ENCODE data around the gene DUSP21. TPM values are rescaled to one million over a fixed set of nuclear protein-coding genes. Genes with fewer than 3 reads are reported as not detected.
"Not testable (repeated sequence)": the region's sequence is repeated elsewhere in the genome, so short reads cannot be mapped to it uniquely, and the experiment has no call there.

DUSP21 gene
- total RNA-seq, 2 donors from 2014 or later = not detected

DNA sequence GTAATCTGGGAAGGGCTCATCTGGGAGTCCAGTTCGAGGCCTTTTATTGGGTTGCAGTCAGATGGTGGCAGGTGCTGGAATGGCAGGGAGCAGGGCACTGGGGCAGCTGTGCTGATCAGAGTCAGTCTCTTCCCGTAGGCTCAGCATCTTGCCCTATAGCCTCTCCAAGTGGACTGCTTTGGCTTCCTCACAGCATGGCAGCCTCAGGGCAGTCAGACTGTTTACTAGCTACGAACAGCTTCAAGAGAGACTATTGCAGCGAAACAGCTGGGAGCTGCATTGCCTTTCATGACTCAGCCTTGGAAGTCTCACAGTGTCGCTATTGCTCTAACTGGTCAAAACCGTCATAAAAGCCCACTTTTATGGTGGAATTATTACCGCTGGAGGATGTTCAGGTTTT is 26.8 kb upstream of the DUSP21 start:
- no peak for ATAC-seq
- Histone ChIP-seq H3K36me3 (replicated peaks in 1 of 2; ENCODE audit: insufficient read depth in 1 of 2, low read depth in 2 of 2) (no peaks in the 10 kb centered on the region), H3K4me1 (no peaks in the 10 kb centered on the region), H3K27me3 (no peaks in the 10 kb centered on the region), H3K9me3 (no peaks in the 10 kb centered on the region), H3K27ac (no peak overlapping the region), H3K4me3 (no peak overlapping the region)
- no peak for DNase-seq
- no peak for TF ChIP-seq POLR2A (IDR thresholded peaks at IDR 0.05)
- no peak for TF ChIP-seq CTCF (IDR thresholded peaks at IDR 0.05)
- intact Hi-C loops (cut with DNase I) = no loop called here
- 87 to 97% methylated on average over 4 to 5 of the region's 7 CpGs for WGBS, 2 donors

- intact Hi-C loops (cut with DNase I) = no loop called here
- Histone ChIP-seq H3K27me3 (no peaks in the 10 kb centered on the region), H3K36me3 (replicated peaks in 1 of 2; ENCODE audit: insufficient read depth in 1 of 2, low read depth in 2 of 2) (no peaks in the 10 kb centered on the region), H3K27ac (no peak overlapping the region), H3K4me3 (no peak overlapping the region), H3K4me1 (no peaks in the 10 kb centered on the region), H3K9me3 (no peaks in the 10 kb centered on the region)
- DNase-seq = no peak
- ATAC-seq = no peak
- no peak for TF ChIP-seq CTCF (IDR thresholded peaks at IDR 0.05)
- no peak for TF ChIP-seq POLR2A (IDR thresholded peaks at IDR 0.05)
These were observed 21.2 kb upstream of the DUSP21 start for GRCh38 chrX:44822601-44823000.

DNA sequence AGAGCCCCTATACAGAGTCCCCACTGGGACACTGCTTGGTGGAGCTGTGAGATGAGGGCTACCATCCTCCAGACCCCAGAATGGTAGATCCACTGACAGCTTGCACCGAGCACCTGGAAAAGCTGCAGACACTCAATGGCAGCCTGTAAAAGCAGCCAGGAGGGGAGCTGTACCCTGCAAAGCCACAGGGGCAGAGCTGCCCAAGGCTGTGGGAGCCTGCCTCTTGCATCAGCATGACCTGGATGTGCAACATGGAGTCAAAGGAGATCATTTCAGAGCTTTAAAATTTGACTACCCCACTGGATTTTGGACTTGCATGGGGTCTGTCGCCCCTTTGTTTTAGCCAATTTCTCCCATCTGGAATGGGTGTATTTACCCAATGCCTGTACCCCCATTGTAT is 20.6 kb upstream of the DUSP21 start:
- 90% methylated on average over 2 of the region's 2 CpGs; no CpG with 5 or more reads in 1 of the 2 donors for WGBS, 2 donors

DNA sequence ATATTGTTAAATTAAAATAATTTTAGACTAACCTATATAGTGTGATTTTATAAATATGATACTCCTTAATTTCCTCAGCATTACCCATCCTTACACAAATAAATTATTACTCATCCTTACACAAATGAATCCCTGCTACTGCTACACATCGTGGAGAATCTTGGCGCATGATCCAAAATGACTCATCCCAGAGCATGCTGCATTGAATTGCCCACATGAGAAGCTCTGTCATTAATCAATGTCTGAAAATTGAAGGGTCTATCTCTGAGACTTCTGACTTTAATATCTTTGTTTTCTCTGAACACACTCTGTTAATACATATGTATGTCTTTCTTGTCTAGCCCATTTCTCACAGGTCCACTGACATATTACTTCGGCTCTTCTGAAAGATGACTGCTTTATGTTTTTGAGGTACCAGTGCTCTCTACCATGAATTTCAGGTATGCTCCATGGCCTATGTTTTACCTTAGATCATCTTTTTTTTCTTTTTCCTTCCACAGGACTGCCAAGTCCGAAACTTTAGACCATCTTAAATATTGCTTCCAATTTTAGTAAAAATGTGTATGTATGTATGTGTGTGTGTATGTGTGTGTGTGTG is 15.7 kb upstream of the DUSP21 start:
- Histone ChIP-seq H3K27me3 (no peaks in the 10 kb centered on the region), H3K27ac (no peak overlapping the region), H3K36me3 (replicated peaks in 1 of 2; ENCODE audit: insufficient read depth in 1 of 2, low read depth in 2 of 2) (no peaks in the 10 kb centered on the region), H3K4me1 (peaks cover 11% of the 10 kb centered on the region), H3K4me3 (no peak overlapping the region), H3K9me3 (no peaks in the 10 kb centered on the region)
- intact Hi-C loops (cut with DNase I) = no loop called here
- TF ChIP-seq CTCF (IDR thresholded peaks at IDR 0.05) = no peak
- TF ChIP-seq POLR2A (IDR thresholded peaks at IDR 0.05) = no peak
- ATAC-seq = no peak
- 74 to 80% methylated on average over 4 of the region's 4 CpGs for WGBS, 2 donors
- no peak for DNase-seq

More for the DNA sequence above, 20.6 kb upstream of the DUSP21 start:
- intact Hi-C loops (cut with DNase I); H3K9me3 ChIP-seq; ATAC-seq; H3K27ac ChIP-seq; H3K36me3 ChIP-seq (replicated peaks in 1 of 2; ENCODE audit: insufficient read depth in 1 of 2, low read depth in 2 of 2); DNase-seq; H3K27me3 ChIP-seq; H3K4me3 ChIP-seq; H3K4me1 ChIP-seq: not testable (repeated sequence)

DNA sequence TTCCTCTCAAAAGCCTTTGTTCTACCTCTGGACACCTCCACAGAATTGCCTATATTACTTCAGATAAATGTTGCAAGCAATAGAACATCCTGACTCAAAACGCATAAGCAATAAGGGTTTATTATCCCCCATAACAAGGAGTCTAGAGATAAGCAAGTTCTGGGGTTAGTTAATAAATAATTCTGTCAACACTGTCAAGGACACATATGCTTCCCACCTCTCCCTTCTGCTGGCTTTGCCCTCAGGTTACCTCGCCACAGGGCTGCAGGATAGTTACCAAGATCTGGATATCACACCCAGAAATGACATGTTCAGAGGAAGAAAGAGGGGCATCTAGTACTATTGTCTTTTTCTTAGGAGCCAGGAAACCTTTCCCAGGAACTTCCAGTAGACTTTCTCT is 14.0 kb upstream of the DUSP21 start:
- no peak for TF ChIP-seq CTCF (IDR thresholded peaks at IDR 0.05)
- no peak for TF ChIP-seq POLR2A (IDR thresholded peaks at IDR 0.05)
- Histone ChIP-seq H3K27ac (no peak overlapping the region), H3K4me3 (no peak overlapping the region), H3K27me3 (no peaks in the 10 kb centered on the region), H3K9me3 (no peaks in the 10 kb centered on the region), H3K36me3 (replicated peaks in 1 of 2; ENCODE audit: insufficient read depth in 1 of 2, low read depth in 2 of 2) (no peaks in the 10 kb centered on the region), H3K4me1 (peaks cover 11% of the 10 kb centered on the region)
- intact Hi-C loops (cut with DNase I) = no loop called here
- DNase-seq = peak in 2 of 4 donors; percentile 3 to 31
- no peak for ATAC-seq
- 9% methylated on average over 2 of the region's 2 CpGs for WGBS, 2 donors
